ENCODE data around the gene UCK1. TPM values are rescaled to one million over a fixed set of nuclear protein-coding genes. Genes with fewer than 3 reads are reported as not detected.
A peak's percentile ranks its signal among the peaks of the same experiment; 100 is the strongest.

Gene UCK1
- total and polyA plus RNA-seq, 11 donors, result 16.4 to 45.1 (median 24.9) TPM

DNA sequence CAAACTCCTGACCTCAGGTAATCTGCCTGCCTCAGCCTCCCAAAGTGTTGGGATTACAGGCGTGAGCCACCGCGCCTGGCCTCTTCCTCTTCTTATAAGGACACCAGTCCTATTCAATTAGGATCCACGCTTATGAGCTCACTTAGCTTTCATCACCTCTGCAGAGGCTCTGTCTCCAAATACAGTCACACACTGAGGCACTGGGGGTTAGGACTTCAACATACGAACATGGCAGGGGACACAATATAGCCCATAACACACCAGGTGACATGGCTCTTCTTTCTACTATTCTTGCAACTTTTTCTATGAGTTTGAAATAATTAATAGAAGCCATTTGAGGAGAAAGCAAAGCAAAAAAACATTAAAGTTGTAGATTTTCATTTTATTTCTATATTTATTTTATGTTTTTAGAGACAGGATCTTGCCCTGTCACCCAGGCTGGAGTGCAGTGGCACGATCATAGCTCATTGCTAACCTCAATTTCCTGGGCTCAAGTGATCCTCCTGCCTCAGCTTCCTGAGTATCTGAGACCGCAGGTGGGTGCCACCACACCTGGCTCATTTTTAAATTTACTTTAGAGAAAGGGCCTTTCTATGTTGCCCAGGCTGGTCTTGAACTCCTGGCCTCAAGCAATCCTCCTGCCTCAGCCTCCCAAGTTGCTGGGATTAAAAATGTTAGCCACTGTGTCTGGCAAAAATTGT, 8.3 kb upstream of the UCK1 start:
- no peak for TF ChIP-seq POLR2A (IDR thresholded peaks at IDR 0.05)
- TF ChIP-seq, protein P1, sequence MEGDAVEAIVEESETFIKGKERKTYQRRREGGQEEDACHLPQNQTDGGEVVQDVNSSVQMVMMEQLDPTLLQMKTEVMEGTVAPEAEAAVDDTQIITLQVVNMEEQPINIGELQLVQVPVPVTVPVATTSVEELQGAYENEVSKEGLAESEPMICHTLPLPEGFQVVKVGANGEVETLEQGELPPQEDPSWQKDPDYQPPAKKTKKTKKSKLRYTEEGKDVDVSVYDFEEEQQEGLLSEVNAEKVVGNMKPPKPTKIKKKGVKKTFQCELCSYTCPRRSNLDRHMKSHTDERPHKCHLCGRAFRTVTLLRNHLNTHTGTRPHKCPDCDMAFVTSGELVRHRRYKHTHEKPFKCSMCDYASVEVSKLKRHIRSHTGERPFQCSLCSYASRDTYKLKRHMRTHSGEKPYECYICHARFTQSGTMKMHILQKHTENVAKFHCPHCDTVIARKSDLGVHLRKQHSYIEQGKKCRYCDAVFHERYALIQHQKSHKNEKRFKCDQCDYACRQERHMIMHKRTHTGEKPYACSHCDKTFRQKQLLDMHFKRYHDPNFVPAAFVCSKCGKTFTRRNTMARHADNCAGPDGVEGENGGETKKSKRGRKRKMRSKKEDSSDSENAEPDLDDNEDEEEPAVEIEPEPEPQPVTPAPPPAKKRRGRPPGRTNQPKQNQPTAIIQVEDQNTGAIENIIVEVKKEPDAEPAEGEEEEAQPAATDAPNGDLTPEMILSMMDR (IDR thresholded peaks at IDR 0.05), result no peak
- Histone ChIP-seq H3K9me3 (peaks cover 0 to 25% (median 16%) of the 10 kb centered on the region in 12 donors), H3K27ac (no peak overlapping the region), H3K4me1 (peaks cover 0 to 5% (median 0%) of the 10 kb centered on the region in 12 donors), H3K4me3 (no peak overlapping the region), H3K27me3 (peaks cover 0 to 8% (median 0%) of the 10 kb centered on the region in 9 donors), H3K36me3 (no peaks in the 10 kb centered on the region)
- intact Hi-C loops (cut with DNase I), result loop anchor here in 1 of 10 donors (10.0 kb wide), 1 partner anchor 205 kb away; the partner anchor contains the start of gene RAPGEF1
- DNase-seq (no peak), ATAC-seq (no peak)
- 86 to 87% (median 86%) methylated on average over 7 of the region's 7 CpGs for WGBS, 4 donors

DNA sequence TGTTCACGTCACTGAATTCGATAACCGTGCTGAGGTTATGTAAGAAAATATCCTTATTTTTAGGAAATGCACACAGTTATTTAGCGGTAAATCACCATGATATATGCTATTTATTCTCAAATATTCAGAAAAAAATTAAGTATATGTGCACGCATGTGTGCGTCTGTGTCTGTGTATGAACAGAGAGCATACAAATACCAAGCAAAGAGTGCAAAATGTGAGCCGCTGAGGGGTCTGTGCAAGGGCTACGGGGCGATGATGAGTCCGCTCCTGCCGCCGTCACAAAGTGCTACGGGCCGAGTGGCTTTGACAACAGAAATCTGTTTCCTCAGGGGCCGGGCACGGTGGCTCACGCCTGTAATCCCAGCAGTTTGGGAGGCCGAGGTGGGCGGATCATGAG, 6.9 kb upstream of the UCK1 start:
- ATAC-seq, result no peak
- 92 to 96% (median 94%) methylated on average over 19 of the region's 19 CpGs for WGBS, 4 donors
- H3K36me3 ChIP-seq, result no peaks in the 10 kb centered on the region
- H3K4me1 ChIP-seq, result peaks cover 0 to 5% (median 0%) of the 10 kb centered on the region in 12 donors
- no peak overlapping the region for H3K4me3 ChIP-seq
- no peak overlapping the region for H3K27ac ChIP-seq
- intact Hi-C loops (cut with DNase I), result loop anchor here in 1 of 10 donors (10.0 kb wide), 1 partner anchor 207 kb away; the partner anchor contains the start of gene RAPGEF1
- TF ChIP-seq, protein P1 (IDR thresholded peaks at IDR 0.05), result no peak
- no peak for TF ChIP-seq POLR2A (IDR thresholded peaks at IDR 0.05)
- DNase-seq, result no peak
- no peaks in the 10 kb centered on the region for H3K27me3 ChIP-seq
- peaks cover 0 to 12% (median 6%) of the 10 kb centered on the region in 12 donors for H3K9me3 ChIP-seq

DNA sequence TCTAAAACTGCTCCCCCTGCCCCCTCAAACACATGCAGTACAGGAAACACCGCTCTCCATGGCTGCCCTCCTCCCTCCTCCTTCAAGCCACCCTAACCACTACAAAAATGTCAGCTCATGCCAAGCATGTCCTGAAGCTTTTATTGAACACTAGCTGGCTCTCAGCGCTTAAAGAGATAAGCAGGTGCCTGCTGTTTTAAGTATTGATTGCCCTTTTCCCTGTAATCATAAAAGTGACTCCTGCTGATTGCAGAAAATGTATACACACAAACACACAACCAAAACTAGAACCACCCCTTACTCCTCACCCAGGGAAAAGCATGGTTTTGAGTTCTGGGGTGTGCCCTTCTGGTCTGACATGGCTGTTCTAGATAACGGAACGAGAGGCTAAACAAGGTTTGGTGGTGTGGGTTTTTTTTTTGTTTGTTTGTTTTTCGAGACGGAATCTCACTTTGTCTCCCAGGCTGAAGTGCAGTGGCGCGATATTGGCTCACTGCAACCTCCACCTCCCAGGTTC, 3.7 kb upstream of the UCK1 start:
- no peak for ATAC-seq
- intact Hi-C loops (cut with DNase I), result loop anchor here in 1 of 10 donors (10.0 kb wide), 1 partner anchor 210 kb away; the partner anchor contains the start of gene RAPGEF1
- peaks cover 0 to 3% (median 0%) of the 10 kb centered on the region in 9 donors for H3K36me3 ChIP-seq
- no peak overlapping the region for H3K4me3 ChIP-seq
- peaks cover 3 to 19% (median 10%) of the 10 kb centered on the region in 12 donors for H3K4me1 ChIP-seq
- no peaks in the 10 kb centered on the region for H3K27me3 ChIP-seq
- no peaks in the 10 kb centered on the region for H3K9me3 ChIP-seq
- no peak for DNase-seq
- H3K27ac ChIP-seq, result no peak overlapping the region
- TF ChIP-seq, protein P1 (IDR thresholded peaks at IDR 0.05), result no peak
- no peak for TF ChIP-seq POLR2A (IDR thresholded peaks at IDR 0.05)
- WGBS, 4 donors, result 46 to 59% (median 54%) methylated on average over 8 of the region's 8 CpGs

DNA sequence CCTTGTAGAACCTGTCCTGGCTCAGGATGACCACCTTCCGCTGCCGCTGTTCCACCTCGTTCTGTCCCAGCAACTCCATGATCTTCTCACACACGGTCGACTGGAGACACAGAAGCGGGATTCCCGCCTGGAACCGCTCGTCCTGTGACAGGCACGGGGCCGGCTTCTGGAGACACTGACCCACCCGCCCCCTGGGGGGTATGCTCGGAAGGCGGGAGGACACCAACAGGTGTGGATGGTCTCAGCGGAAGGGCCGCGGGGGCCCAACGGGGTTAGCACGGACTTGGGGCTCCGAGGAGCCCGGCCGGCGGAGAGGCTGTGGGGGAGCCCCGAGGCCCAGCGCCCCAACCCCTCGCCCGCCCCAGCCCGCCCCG, 530 bp downstream of the UCK1 start:
- H3K36me3 ChIP-seq, result peaks cover 0 to 46% (median 39%) of the 10 kb centered on the region in 9 donors
- intact Hi-C loops (cut with DNase I), result loop anchor here in 1 of 10 donors (10.0 kb wide), 1 partner anchor 214 kb away; the partner anchor contains the start of gene RAPGEF1
- ATAC-seq (peak in 2 of 4 donors; percentile 6 to 9), DNase-seq (peak in 3 of 5 donors; percentile 38 to 47 (median 43))
- 0 to 4% (median 2%) methylated on average over 10 to 29 of the region's 29 CpGs for WGBS, 4 donors
- H3K4me1 ChIP-seq, result peaks cover 3 to 20% (median 11%) of the 10 kb centered on the region in 12 donors
- peak overlapping the region in 11 of 12 donors; percentile 77 to 96 (median 87) for H3K27ac ChIP-seq
- no peaks in the 10 kb centered on the region for H3K9me3 ChIP-seq
- TF ChIP-seq POLR2A (IDR thresholded peaks at IDR 0.05), result no peak
- TF ChIP-seq, protein P1 (IDR thresholded peaks at IDR 0.05), result peak in 4 of 12 donors; percentile 8 to 43 (median 14)
- H3K4me3 ChIP-seq, result peak overlapping the region; percentile 71 to 100 (median 96)
- no peaks in the 10 kb centered on the region for H3K27me3 ChIP-seq
